ENCODE results near the gene EYS. TPM values are rescaled to one million over a fixed set of nuclear protein-coding genes. Genes with fewer than 3 reads are reported as not detected.

Gene EYS
- total RNA-seq, 1 experiment from 2014 or later, result not detected

DNA sequence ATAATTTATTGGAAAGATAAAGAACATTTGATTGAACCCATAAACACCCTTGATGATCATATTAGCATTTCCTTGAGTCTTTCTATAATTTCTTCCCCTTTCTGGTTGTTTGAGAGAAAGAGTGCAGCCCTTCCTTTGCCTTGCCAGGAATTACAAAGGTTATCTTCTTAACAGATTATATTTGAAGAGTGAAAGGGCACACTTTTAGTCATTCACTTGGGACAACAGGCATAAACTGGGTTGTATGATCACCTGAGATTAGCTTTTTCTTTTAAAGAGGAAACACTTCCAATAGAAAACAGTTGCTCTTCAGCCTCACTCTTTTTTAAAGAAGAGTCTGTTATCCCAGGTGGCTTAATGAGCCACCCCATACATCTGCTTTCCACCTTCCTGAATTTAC lies 1776.2 kb downstream of the EYS start:
- Histone ChIP-seq H2BK20ac (ENCODE audit: low read depth, low read length, poor library complexity, severe bottlenecking) (no peak overlapping the region), H3K27me3 (ENCODE audit: insufficient read depth, low read length) (no peaks in the 10 kb centered on the region), H2BK120ac (ENCODE audit: low read depth, low read length, poor library complexity, severe bottlenecking) (no peak overlapping the region), H4K91ac (ENCODE audit: insufficient read length, low read depth, low read length) (no peak overlapping the region), H3K79me1 (ENCODE audit: insufficient read depth, low read depth, low read length, poor library complexity, severe bottlenecking) (no peaks in the 10 kb centered on the region), H3K79me2 (ENCODE audit: insufficient read depth, low read length) (no peaks in the 10 kb centered on the region), H3K9me3 (ENCODE audit: control insufficient read depth, low read depth, low read length) (no peaks in the 10 kb centered on the region), H2BK15ac (ENCODE audit: low read depth, low read length) (no peak overlapping the region), H3T11ph (ENCODE audit: low read length) (no peak overlapping the region), H2AFZ (ENCODE audit: low read length) (no peak overlapping the region), H3K18ac (ENCODE audit: insufficient read length, low read depth, low read length) (no peak overlapping the region), H4K8ac (replicated peaks; ENCODE audit: insufficient read length, low read depth, low read length) (no peak overlapping the region), H3K23ac (ENCODE audit: insufficient read length, low read depth, low read length) (no peak overlapping the region), H2BK12ac (ENCODE audit: insufficient read length, low read depth, low read length) (no peak overlapping the region), H4K5ac (ENCODE audit: insufficient read length, low read depth, low read length) (no peak overlapping the region), H3K4ac (ENCODE audit: low read depth, low read length) (no peak overlapping the region), H3K4me2 (ENCODE audit: insufficient read depth, insufficient read length, low read length) (no peak overlapping the region), H3K9ac (ENCODE audit: extremely low read depth, insufficient read length, low read length) (no peak overlapping the region), H3K14ac (ENCODE audit: insufficient read depth, low read length) (no peak overlapping the region), H3K4me1 (ENCODE audit: insufficient read depth, low read length) (no peaks in the 10 kb centered on the region), H3K56ac (ENCODE audit: insufficient read length, low read depth, low read length) (no peak overlapping the region), H3K23me2 (ENCODE audit: insufficient read length, low read depth, low read length, poor library complexity, severe bottlenecking) (no peaks in the 10 kb centered on the region), H2AK5ac (ENCODE audit: insufficient read length, low read length) (no peak overlapping the region), H3K27ac (ENCODE audit: insufficient read length, low read depth, low read length) (no peak overlapping the region), H4K20me1 (ENCODE audit: control insufficient read depth, insufficient read depth, insufficient read length) (no peaks in the 10 kb centered on the region), H2BK5ac (ENCODE audit: insufficient read length, low read length) (no peak overlapping the region)
- H3K36me3 Mint-ChIP-seq (ENCODE audit: insufficient read depth in 1 of 3, low read depth in 3 of 3), result no peaks in the 10 kb centered on the region; a peak in 1 of 7 replicates
- no peak for DNase-seq
- peaks cover 0 to 3% of the 10 kb centered on the region in 2 experiments; a peak in 2 of 4 replicates for H3K4me1 Mint-ChIP-seq
- TF ChIP-seq, protein P1, sequence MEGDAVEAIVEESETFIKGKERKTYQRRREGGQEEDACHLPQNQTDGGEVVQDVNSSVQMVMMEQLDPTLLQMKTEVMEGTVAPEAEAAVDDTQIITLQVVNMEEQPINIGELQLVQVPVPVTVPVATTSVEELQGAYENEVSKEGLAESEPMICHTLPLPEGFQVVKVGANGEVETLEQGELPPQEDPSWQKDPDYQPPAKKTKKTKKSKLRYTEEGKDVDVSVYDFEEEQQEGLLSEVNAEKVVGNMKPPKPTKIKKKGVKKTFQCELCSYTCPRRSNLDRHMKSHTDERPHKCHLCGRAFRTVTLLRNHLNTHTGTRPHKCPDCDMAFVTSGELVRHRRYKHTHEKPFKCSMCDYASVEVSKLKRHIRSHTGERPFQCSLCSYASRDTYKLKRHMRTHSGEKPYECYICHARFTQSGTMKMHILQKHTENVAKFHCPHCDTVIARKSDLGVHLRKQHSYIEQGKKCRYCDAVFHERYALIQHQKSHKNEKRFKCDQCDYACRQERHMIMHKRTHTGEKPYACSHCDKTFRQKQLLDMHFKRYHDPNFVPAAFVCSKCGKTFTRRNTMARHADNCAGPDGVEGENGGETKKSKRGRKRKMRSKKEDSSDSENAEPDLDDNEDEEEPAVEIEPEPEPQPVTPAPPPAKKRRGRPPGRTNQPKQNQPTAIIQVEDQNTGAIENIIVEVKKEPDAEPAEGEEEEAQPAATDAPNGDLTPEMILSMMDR (conservative IDR thresholded peaks at IDR 0.05), result no peak
- H3K27ac Mint-ChIP-seq, result no peak overlapping the region
- no peaks in the 10 kb centered on the region for H3K27me3 Mint-ChIP-seq (ENCODE audit: low read depth)
- no peak overlapping the region for H3K4me3 Mint-ChIP-seq
- no peaks in the 10 kb centered on the region for H3K9me3 Mint-ChIP-seq
